GM19238 (cell line): Measurements from ENCODE around the gene SPIRE1.
"Not testable (repeated sequence)": the region's sequence is repeated elsewhere in the genome, so short reads cannot be mapped to it uniquely, and the experiment has no call there.

ENCODE experiments used
- DNase-seq: peaks from one replicate; pipeline ENCODE4 v3.0.0; 2011; ENCODE audit warnings: low spot score; ENCODE audit not compliant: insufficient read length

Gene SPIRE1

GRCh38 chr18:12556946-12557806, 100.7 kb downstream of the SPIRE1 start:
- DNase-seq: no peak

- no peak for DNase-seq
Measured at GRCh38 chr18:12554796-12555388, 103.0 kb downstream of the SPIRE1 start.

GRCh38 chr18:12552879-12553242, 105.0 kb downstream of the SPIRE1 start:
- no peak for DNase-seq

- DNase-seq: not testable (repeated sequence)
Measured at GRCh38 chr18:12551943-12552878, 105.7 kb downstream of the SPIRE1 start.

GRCh38 chr18:12551466-12551865, 106.4 kb downstream of the SPIRE1 start:
- not testable (repeated sequence) for DNase-seq

- no peak for DNase-seq
Measured at GRCh38 chr18:12543697-12544096, 114.2 kb downstream of the SPIRE1 start.

- no peak for DNase-seq
Measured at GRCh38 chr18:12540751-12541150, 117.2 kb downstream of the SPIRE1 start.

GRCh38 chr18:12539158-12539557, 118.7 kb downstream of the SPIRE1 start:
- DNase-seq: not testable (repeated sequence)

- no peak for DNase-seq
Measured at GRCh38 chr18:12534820-12535219, 123.1 kb downstream of the SPIRE1 start.

- DNase-seq: no peak
Measured at GRCh38 chr18:12532661-12533060, 125.2 kb downstream of the SPIRE1 start.

- no peak for DNase-seq
Measured at GRCh38 chr18:12531749-12532148, 126.2 kb downstream of the SPIRE1 start.

- no peak for DNase-seq
Measured at GRCh38 chr18:12520442-12520992, 137.4 kb downstream of the SPIRE1 start.

- DNase-seq: no peak
Measured at GRCh38 chr18:12518832-12519531, 138.9 kb downstream of the SPIRE1 start.

- DNase-seq: no peak
Measured at GRCh38 chr18:12518326-12518725, 139.6 kb downstream of the SPIRE1 start.

- no peak for DNase-seq
Measured at GRCh38 chr18:12517142-12517825, 140.6 kb downstream of the SPIRE1 start.

- no peak for DNase-seq
Measured at GRCh38 chr18:12516049-12516630, 141.8 kb downstream of the SPIRE1 start.

- no peak for DNase-seq
Measured at GRCh38 chr18:12515550-12515949, 142.4 kb downstream of the SPIRE1 start.

- DNase-seq: no peak
Measured at GRCh38 chr18:12507007-12507406, 150.9 kb downstream of the SPIRE1 start.

GRCh38 chr18:12500986-12501385, 156.9 kb downstream of the SPIRE1 start:
- no peak for DNase-seq

GRCh38 chr18:12497839-12498238, 160.1 kb downstream of the SPIRE1 start:
- DNase-seq: no peak
